ENCODE data around the gene STMN3.

GRCh38 chr20:63665708-63666107, 12.5 kb upstream of the STMN3 start:
- TF ChIP-seq CREB1 (IDR thresholded peaks at IDR 0.05; ENCODE audit: low read depth) (no peak), POLR2A (IDR thresholded peaks at IDR 0.05; ENCODE audit: low read depth, low read length) (no peak), SP1 (IDR thresholded peaks at IDR 0.05; ENCODE audit: low read depth, low read length) (no peak), YY1 (IDR thresholded peaks at IDR 0.05; ENCODE audit: low read depth, low read length) (no peak), GABPA (IDR thresholded peaks at IDR 0.05; ENCODE audit: low read depth) (no peak), CUX1 (IDR thresholded peaks at IDR 0.05; ENCODE audit: insufficient replicate concordance, low read depth, low read length) (no peak), CEBPB (IDR thresholded peaks at IDR 0.05; ENCODE audit: borderline replicate concordance in 1 of 2, low read depth in 2 of 2, low read length in 2 of 2) (no peak), FOS (IDR thresholded peaks at IDR 0.05; ENCODE audit: borderline replicate concordance, extremely low read depth, insufficient read length) (no peak), POLR2AphosphoS5 (IDR thresholded peaks at IDR 0.05; ENCODE audit: low read length) (no peak), ELK1 (IDR thresholded peaks at IDR 0.05; ENCODE audit: low read depth, low read length) (no peak)
